ENCODE results near the gene LUC7L3.

LUC7L3 gene

DNA sequence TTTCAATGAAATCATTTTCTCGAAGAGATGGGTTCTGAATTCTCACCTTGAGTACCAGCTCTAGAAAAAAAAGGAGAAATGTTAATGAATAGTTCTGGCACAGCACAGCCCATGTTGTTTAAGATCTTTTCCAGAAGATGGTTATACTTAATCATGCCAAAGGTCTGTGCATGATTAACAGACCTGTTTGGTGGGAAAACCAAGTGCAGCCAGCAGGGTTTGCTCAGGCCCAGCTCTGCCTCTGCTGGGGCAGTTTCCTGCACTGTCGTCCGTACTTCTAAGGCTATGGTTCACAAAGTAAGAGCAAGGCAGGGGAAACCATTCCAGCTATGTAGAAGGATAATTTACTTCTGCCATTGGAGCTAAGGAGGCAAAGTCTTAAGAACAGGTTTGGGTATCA lies 22.3 kb upstream of the LUC7L3 start:
- no peaks in the 10 kb centered on the region for H3K9me2 ChIP-seq (ENCODE audit: low read depth, low read length)
- H3K27me3 ChIP-seq (ENCODE audit: insufficient read depth, low read length), result no peaks in the 10 kb centered on the region
- no peak overlapping the region for H3K4me3 ChIP-seq (ENCODE audit: low read depth, low read length, poor library complexity, severe bottlenecking)
- H2AFZ ChIP-seq (ENCODE audit: low read length), result no peak overlapping the region
- H3K4me1 ChIP-seq (ENCODE audit: insufficient read depth, low read length, severe bottlenecking), result no peaks in the 10 kb centered on the region
- no peaks in the 10 kb centered on the region for H3K9me3 ChIP-seq (ENCODE audit: low read length)
- H3K9ac ChIP-seq (ENCODE audit: low read length), result no peak overlapping the region
- no peak overlapping the region for H3K4me2 ChIP-seq (ENCODE audit: low read length)
- no peaks in the 10 kb centered on the region for H3F3A ChIP-seq (ENCODE audit: insufficient read depth, low read length)
- H3K79me2 ChIP-seq (ENCODE audit: insufficient read depth, low read length), result 0 out of 2 replicates have a peak, but pooled peaks cover 5% of the 10 kb centered on the region
- H3K27ac ChIP-seq (ENCODE audit: low read depth, low read length, poor library complexity, severe bottlenecking), result no peak overlapping the region
- peaks cover 3% of the 10 kb centered on the region; the same call in 1 of the 2 replicates for H4K20me1 ChIP-seq (ENCODE audit: insufficient read depth, low read length)
- TF ChIP-seq, protein P1, sequence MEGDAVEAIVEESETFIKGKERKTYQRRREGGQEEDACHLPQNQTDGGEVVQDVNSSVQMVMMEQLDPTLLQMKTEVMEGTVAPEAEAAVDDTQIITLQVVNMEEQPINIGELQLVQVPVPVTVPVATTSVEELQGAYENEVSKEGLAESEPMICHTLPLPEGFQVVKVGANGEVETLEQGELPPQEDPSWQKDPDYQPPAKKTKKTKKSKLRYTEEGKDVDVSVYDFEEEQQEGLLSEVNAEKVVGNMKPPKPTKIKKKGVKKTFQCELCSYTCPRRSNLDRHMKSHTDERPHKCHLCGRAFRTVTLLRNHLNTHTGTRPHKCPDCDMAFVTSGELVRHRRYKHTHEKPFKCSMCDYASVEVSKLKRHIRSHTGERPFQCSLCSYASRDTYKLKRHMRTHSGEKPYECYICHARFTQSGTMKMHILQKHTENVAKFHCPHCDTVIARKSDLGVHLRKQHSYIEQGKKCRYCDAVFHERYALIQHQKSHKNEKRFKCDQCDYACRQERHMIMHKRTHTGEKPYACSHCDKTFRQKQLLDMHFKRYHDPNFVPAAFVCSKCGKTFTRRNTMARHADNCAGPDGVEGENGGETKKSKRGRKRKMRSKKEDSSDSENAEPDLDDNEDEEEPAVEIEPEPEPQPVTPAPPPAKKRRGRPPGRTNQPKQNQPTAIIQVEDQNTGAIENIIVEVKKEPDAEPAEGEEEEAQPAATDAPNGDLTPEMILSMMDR (IDR thresholded peaks at IDR 0.05; ENCODE audit: low read length), result no peak
- TF ChIP-seq EZH2 (IDR thresholded peaks at IDR 0.05; ENCODE audit: borderline replicate concordance, low read length), result no peak
- H3K36me3 ChIP-seq (ENCODE audit: insufficient read depth, low read length), result peaks cover 86% of the 10 kb centered on the region

DNA sequence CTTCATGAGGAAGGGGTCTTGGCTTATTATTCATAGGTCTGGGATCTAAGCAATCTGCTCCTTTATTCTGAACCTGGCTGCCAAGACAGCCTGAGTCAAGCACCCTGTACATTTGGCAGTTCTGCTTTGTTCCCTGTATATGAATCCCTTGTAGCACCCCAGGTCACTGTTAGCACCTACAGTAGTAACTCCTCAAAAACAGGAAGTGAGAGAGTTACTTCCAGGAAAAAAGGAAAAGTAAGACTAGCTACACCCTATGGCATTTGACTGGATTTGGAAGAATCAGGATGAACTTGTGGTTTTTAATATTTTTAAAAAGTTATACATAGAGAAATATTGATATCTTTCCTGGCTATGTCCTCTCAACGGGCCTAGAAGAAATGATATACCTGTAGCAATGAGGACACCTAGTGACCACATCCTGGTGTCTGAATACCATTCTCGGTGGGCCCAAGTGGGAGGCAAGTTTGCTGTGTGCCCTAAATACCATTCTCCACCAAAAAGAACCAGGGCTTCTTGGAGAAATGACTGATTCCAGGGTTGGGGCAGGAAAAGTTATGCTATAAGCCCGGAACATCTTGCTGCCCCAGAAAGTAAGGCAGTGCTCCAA lies 21.6 kb upstream of the LUC7L3 start:
- H3K36me3 ChIP-seq (ENCODE audit: insufficient read depth, low read length), result peaks cover 86% of the 10 kb centered on the region
- no peaks in the 10 kb centered on the region for H3K9me3 ChIP-seq (ENCODE audit: low read length)
- H4K20me1 ChIP-seq (ENCODE audit: insufficient read depth, low read length), result peaks cover 3% of the 10 kb centered on the region; the same call in 1 of the 2 replicates
- no peaks in the 10 kb centered on the region for H3K9me2 ChIP-seq (ENCODE audit: low read depth, low read length)
- no peak overlapping the region for H2AFZ ChIP-seq (ENCODE audit: low read length)
- TF ChIP-seq EZH2 (IDR thresholded peaks at IDR 0.05; ENCODE audit: borderline replicate concordance, low read length), result no peak
- TF ChIP-seq, protein P1 (IDR thresholded peaks at IDR 0.05; ENCODE audit: low read length), result no peak
- no peaks in the 10 kb centered on the region for H3F3A ChIP-seq (ENCODE audit: insufficient read depth, low read length)
- H3K4me3 ChIP-seq (ENCODE audit: low read depth, low read length, poor library complexity, severe bottlenecking), result no peak overlapping the region
- H3K4me2 ChIP-seq (ENCODE audit: low read length), result no peak overlapping the region
- no peak overlapping the region for H3K9ac ChIP-seq (ENCODE audit: low read length)
- 0 out of 2 replicates have a peak, but pooled peaks cover 5% of the 10 kb centered on the region for H3K79me2 ChIP-seq (ENCODE audit: insufficient read depth, low read length)
- H3K27me3 ChIP-seq (ENCODE audit: insufficient read depth, low read length), result no peaks in the 10 kb centered on the region
- H3K4me1 ChIP-seq (ENCODE audit: insufficient read depth, low read length, severe bottlenecking), result no peaks in the 10 kb centered on the region
- no peak overlapping the region for H3K27ac ChIP-seq (ENCODE audit: low read depth, low read length, poor library complexity, severe bottlenecking)

DNA sequence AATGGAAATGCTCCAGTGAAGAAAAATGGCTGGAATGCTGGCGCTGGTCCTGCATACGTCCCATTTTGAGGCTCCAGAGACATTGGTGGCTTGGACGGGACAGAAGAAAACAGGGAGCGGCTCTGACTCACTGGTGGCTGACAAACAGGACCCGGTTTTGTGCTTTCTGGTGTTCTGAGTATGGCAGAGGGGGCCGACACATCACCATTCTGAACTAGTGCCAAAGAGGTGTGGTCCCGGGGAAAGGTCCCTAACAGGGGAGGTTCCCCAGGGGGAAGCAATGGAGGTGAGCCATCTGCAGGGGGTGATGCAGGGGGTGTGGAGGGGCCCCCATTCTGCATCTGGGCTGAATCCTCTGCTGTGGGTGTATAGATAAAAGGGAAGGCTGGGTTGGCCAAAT lies 20.0 kb upstream of the LUC7L3 start:
- no peak overlapping the region for H3K4me2 ChIP-seq (ENCODE audit: low read length)
- H4K20me1 ChIP-seq (ENCODE audit: insufficient read depth, low read length), result peaks cover 3% of the 10 kb centered on the region; the same call in 1 of the 2 replicates
- no peaks in the 10 kb centered on the region for H3K9me2 ChIP-seq (ENCODE audit: low read depth, low read length)
- no peak overlapping the region for H3K4me3 ChIP-seq (ENCODE audit: low read depth, low read length, poor library complexity, severe bottlenecking)
- no peaks in the 10 kb centered on the region for H3K9me3 ChIP-seq (ENCODE audit: low read length)
- H3K27me3 ChIP-seq (ENCODE audit: insufficient read depth, low read length), result no peaks in the 10 kb centered on the region
- no peak overlapping the region for H3K9ac ChIP-seq (ENCODE audit: low read length)
- H3K27ac ChIP-seq (ENCODE audit: low read depth, low read length, poor library complexity, severe bottlenecking), result no peak overlapping the region
- H3K36me3 ChIP-seq (ENCODE audit: insufficient read depth, low read length), result peaks cover 83% of the 10 kb centered on the region
- no peak for TF ChIP-seq EZH2 (IDR thresholded peaks at IDR 0.05; ENCODE audit: borderline replicate concordance, low read length)
- TF ChIP-seq, protein P1 (IDR thresholded peaks at IDR 0.05; ENCODE audit: low read length), result no peak
- no peak overlapping the region for H2AFZ ChIP-seq (ENCODE audit: low read length)
- H3F3A ChIP-seq (ENCODE audit: insufficient read depth, low read length), result no peaks in the 10 kb centered on the region
- H3K4me1 ChIP-seq (ENCODE audit: insufficient read depth, low read length, severe bottlenecking), result no peaks in the 10 kb centered on the region
- H3K79me2 ChIP-seq (ENCODE audit: insufficient read depth, low read length), result 0 out of 2 replicates have a peak, but pooled peaks cover 5% of the 10 kb centered on the region

All from OCI-LY1 (cell line).